GM18499 (cell line): Measurements from ENCODE around the gene TMEM86A.

ENCODE experiments used
- ATAC-seq: cut with Tn5 transposase; IDR thresholded peaks from one replicate; pipeline ENCODE4 v1.9.1; 2021; ENCODE audit warnings: moderate number of reproducible peaks; ENCODE audit not compliant: insufficient read depth, unreplicated experiment

TMEM86A gene

DNA sequence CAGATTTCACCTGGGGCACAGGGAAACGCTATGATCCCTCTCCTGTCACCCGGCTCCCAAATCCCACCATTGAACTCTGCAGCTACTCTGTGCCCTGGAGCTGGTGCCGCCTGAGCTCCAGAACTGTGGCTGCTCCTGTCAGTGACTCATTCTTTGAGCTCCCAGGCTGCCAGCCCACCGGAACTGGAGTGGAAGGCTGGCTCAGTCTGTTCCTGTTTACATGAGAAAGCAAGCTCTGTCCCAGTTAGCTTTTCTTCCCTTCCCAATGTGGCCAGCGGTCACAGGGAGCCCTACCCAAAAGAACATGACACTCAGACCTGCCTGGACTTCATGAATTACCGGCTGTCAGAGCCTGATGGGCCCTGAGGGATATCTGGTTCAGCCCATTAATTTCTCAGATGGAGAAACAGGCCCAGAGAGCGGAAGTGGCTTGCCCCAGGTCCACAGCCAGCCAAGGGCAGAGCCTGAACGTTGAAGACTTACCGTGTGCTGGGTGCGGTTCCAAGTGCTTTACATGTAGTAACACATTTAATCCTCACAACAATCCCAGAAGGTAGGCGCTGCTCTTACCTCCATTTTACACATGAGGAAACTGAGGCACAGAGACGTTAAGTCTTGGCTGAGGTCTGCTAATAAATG, 51.2 kb downstream of the TMEM86A start:
- ATAC-seq: no peak

DNA sequence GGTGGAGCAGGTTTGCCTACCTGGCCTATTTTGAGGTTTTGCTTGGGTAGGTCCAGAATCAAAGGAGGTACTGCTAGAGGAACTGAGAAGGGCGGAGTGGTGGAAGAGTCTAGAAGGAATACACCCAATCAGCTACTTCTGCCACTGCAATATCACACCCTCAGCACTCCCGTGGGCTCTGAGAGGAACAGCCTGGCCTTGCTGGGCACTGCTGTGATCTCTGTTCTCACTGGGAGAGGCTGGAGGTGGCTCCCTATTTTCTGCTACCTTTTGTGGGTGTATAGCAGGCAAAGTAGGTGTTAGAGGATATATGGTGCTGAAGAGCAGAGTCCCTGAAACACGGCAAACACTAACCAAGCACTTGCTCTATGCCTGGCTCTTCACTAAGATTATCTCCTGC, 52.4 kb downstream of the TMEM86A start:
- ATAC-seq: no peak

DNA sequence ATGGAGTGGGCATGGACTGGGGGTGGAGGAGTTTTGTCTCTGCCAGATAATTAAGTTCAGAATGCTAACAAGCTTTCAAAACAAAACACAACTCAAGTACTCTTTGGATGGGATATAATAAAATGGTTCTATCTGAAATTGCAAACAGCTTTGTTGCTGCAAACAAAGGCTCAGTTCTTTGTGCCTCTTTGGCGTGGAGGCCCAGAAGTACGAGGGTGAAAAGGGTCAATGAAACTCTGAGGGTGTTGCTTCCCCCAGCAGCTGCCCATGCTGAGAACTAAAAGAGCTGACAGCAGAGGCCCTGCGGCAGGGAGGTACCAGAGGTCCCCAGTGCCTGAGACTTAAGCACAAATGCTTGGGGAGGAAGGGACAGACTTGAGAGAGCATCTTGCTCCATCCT, 53.9 kb downstream of the TMEM86A start:
- ATAC-seq: no peak

DNA sequence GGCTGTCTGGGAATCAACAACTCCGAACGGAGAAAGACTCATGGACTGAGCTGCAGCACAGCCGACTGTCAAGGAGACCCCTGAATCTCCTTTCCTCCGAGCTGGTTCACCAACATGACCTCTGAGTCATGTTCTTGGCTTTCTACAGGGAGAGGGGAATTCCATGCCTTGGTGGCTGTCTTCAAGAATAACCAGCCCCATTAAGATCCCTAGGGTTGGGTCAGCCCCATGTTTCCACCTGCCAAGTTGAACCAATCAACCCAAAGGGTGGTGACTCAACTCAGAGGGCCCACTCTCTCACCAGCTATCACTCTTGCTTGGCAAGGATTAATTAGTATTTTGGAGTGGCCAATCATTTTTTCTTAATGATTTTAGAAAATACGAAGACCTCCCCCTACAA, 55.7 kb downstream of the TMEM86A start:
- ATAC-seq: no peak
